ENCODE data around the gene HEYL.

Gene HEYL

GRCh38 chr1:39662861-39663260 lies 23.4 kb upstream of the HEYL start:
- Histone ChIP-seq H3K9ac (ENCODE audit: low read depth, low read length) (no peak overlapping the region), H3K4me3 (ENCODE audit: low read depth, low read length) (no peak overlapping the region), H3K4me1 (ENCODE audit: control insufficient read depth, insufficient read depth, low read length) (no peaks in the 10 kb centered on the region), H3K9me3 (ENCODE audit: control insufficient read depth, insufficient read depth, low read length) (no peaks in the 10 kb centered on the region), H3K36me3 (ENCODE audit: control insufficient read depth, insufficient read depth, low read length) (no peaks in the 10 kb centered on the region), H3K27me3 (ENCODE audit: control insufficient read depth, insufficient read depth, low read length) (peaks cover 88% of the 10 kb centered on the region)

- no peaks in the 10 kb centered on the region for H3K4me1 ChIP-seq (ENCODE audit: control insufficient read depth, insufficient read depth, low read length)
- no peak overlapping the region for H3K9ac ChIP-seq (ENCODE audit: low read depth, low read length)
- H3K4me3 ChIP-seq (ENCODE audit: low read depth, low read length): no peak overlapping the region
- H3K27me3 ChIP-seq (ENCODE audit: control insufficient read depth, insufficient read depth, low read length): peaks cover 77% of the 10 kb centered on the region
- no peaks in the 10 kb centered on the region for H3K9me3 ChIP-seq (ENCODE audit: control insufficient read depth, insufficient read depth, low read length)
- no peaks in the 10 kb centered on the region for H3K36me3 ChIP-seq (ENCODE audit: control insufficient read depth, insufficient read depth, low read length)
These were observed 20.1 kb upstream of the HEYL start for GRCh38 chr1:39659538-39659937.

- Histone ChIP-seq H3K27me3 (ENCODE audit: control insufficient read depth, insufficient read depth, low read length) (peaks cover 80% of the 10 kb centered on the region), H3K9me3 (ENCODE audit: control insufficient read depth, insufficient read depth, low read length) (no peaks in the 10 kb centered on the region), H3K4me1 (ENCODE audit: control insufficient read depth, insufficient read depth, low read length) (no peaks in the 10 kb centered on the region), H3K4me3 (ENCODE audit: low read depth, low read length) (no peak overlapping the region), H3K36me3 (ENCODE audit: control insufficient read depth, insufficient read depth, low read length) (no peaks in the 10 kb centered on the region), H3K9ac (ENCODE audit: low read depth, low read length) (no peak overlapping the region)
These were observed 19.7 kb upstream of the HEYL start for GRCh38 chr1:39659110-39659509.

- no peaks in the 10 kb centered on the region for H3K36me3 ChIP-seq (ENCODE audit: control insufficient read depth, insufficient read depth, low read length)
- H3K4me3 ChIP-seq (ENCODE audit: low read depth, low read length): no peak overlapping the region
- no peak overlapping the region for H3K9ac ChIP-seq (ENCODE audit: low read depth, low read length)
- H3K27me3 ChIP-seq (ENCODE audit: control insufficient read depth, insufficient read depth, low read length): peaks cover 77% of the 10 kb centered on the region
- H3K9me3 ChIP-seq (ENCODE audit: control insufficient read depth, insufficient read depth, low read length): no peaks in the 10 kb centered on the region
- no peaks in the 10 kb centered on the region for H3K4me1 ChIP-seq (ENCODE audit: control insufficient read depth, insufficient read depth, low read length)
These were observed 18.6 kb upstream of the HEYL start for GRCh38 chr1:39657923-39658485.

- peaks cover 72% of the 10 kb centered on the region for H3K27me3 ChIP-seq (ENCODE audit: control insufficient read depth, insufficient read depth, low read length)
- H3K36me3 ChIP-seq (ENCODE audit: control insufficient read depth, insufficient read depth, low read length): no peaks in the 10 kb centered on the region
- no peaks in the 10 kb centered on the region for H3K9me3 ChIP-seq (ENCODE audit: control insufficient read depth, insufficient read depth, low read length)
- no peaks in the 10 kb centered on the region for H3K4me1 ChIP-seq (ENCODE audit: control insufficient read depth, insufficient read depth, low read length)
- no peak overlapping the region for H3K4me3 ChIP-seq (ENCODE audit: low read depth, low read length)
- H3K9ac ChIP-seq (ENCODE audit: low read depth, low read length): no peak overlapping the region
These were observed 18.0 kb upstream of the HEYL start for GRCh38 chr1:39657402-39657801.

GRCh38 chr1:39656391-39656790 lies 16.9 kb upstream of the HEYL start:
- Histone ChIP-seq H3K4me3 (ENCODE audit: low read depth, low read length) (no peak overlapping the region), H3K27me3 (ENCODE audit: control insufficient read depth, insufficient read depth, low read length) (peaks cover 62% of the 10 kb centered on the region)

GRCh38 chr1:39655578-39656268 lies 16.3 kb upstream of the HEYL start:
- H3K9me3 ChIP-seq (ENCODE audit: control insufficient read depth, insufficient read depth, low read length): no peaks in the 10 kb centered on the region
- H3K4me3 ChIP-seq (ENCODE audit: low read depth, low read length): no peak overlapping the region
- no peaks in the 10 kb centered on the region for H3K4me1 ChIP-seq (ENCODE audit: control insufficient read depth, insufficient read depth, low read length)
- H3K9ac ChIP-seq (ENCODE audit: low read depth, low read length): no peak overlapping the region
- peaks cover 57% of the 10 kb centered on the region for H3K27me3 ChIP-seq (ENCODE audit: control insufficient read depth, insufficient read depth, low read length)
- no peaks in the 10 kb centered on the region for H3K36me3 ChIP-seq (ENCODE audit: control insufficient read depth, insufficient read depth, low read length)

More at GRCh38 chr1:39656391-39656790, 16.9 kb upstream of the HEYL start:
- no peaks in the 10 kb centered on the region for H3K9me3 ChIP-seq (ENCODE audit: control insufficient read depth, insufficient read depth, low read length)
- H3K4me1 ChIP-seq (ENCODE audit: control insufficient read depth, insufficient read depth, low read length): no peaks in the 10 kb centered on the region
- no peaks in the 10 kb centered on the region for H3K36me3 ChIP-seq (ENCODE audit: control insufficient read depth, insufficient read depth, low read length)
- no peak overlapping the region for H3K9ac ChIP-seq (ENCODE audit: low read depth, low read length)

- H3K27me3 ChIP-seq (ENCODE audit: control insufficient read depth, insufficient read depth, low read length): peaks cover 50% of the 10 kb centered on the region
- H3K9me3 ChIP-seq (ENCODE audit: control insufficient read depth, insufficient read depth, low read length): no peaks in the 10 kb centered on the region
- no peaks in the 10 kb centered on the region for H3K4me1 ChIP-seq (ENCODE audit: control insufficient read depth, insufficient read depth, low read length)
- no peak overlapping the region for H3K4me3 ChIP-seq (ENCODE audit: low read depth, low read length)
- H3K36me3 ChIP-seq (ENCODE audit: control insufficient read depth, insufficient read depth, low read length): no peaks in the 10 kb centered on the region
- H3K9ac ChIP-seq (ENCODE audit: low read depth, low read length): no peak overlapping the region
These were observed 14.8 kb upstream of the HEYL start for GRCh38 chr1:39654291-39654690.

GRCh38 chr1:39653546-39654031 lies 14.1 kb upstream of the HEYL start:
- H3K4me3 ChIP-seq (ENCODE audit: low read depth, low read length): no peak overlapping the region
- H3K4me1 ChIP-seq (ENCODE audit: control insufficient read depth, insufficient read depth, low read length): no peaks in the 10 kb centered on the region
- H3K9me3 ChIP-seq (ENCODE audit: control insufficient read depth, insufficient read depth, low read length): no peaks in the 10 kb centered on the region
- H3K27me3 ChIP-seq (ENCODE audit: control insufficient read depth, insufficient read depth, low read length): peaks cover 43% of the 10 kb centered on the region
- H3K9ac ChIP-seq (ENCODE audit: low read depth, low read length): no peak overlapping the region
- no peaks in the 10 kb centered on the region for H3K36me3 ChIP-seq (ENCODE audit: control insufficient read depth, insufficient read depth, low read length)

GRCh38 chr1:39652554-39652953 lies 13.1 kb upstream of the HEYL start:
- Histone ChIP-seq H3K9me3 (ENCODE audit: control insufficient read depth, insufficient read depth, low read length) (no peaks in the 10 kb centered on the region), H3K36me3 (ENCODE audit: control insufficient read depth, insufficient read depth, low read length) (no peaks in the 10 kb centered on the region), H3K4me1 (ENCODE audit: control insufficient read depth, insufficient read depth, low read length) (no peaks in the 10 kb centered on the region), H3K27me3 (ENCODE audit: control insufficient read depth, insufficient read depth, low read length) (peaks cover 44% of the 10 kb centered on the region), H3K9ac (ENCODE audit: low read depth, low read length) (no peak overlapping the region), H3K4me3 (ENCODE audit: low read depth, low read length) (no peak overlapping the region)

GRCh38 chr1:39652105-39652504 lies 12.7 kb upstream of the HEYL start:
- H3K4me1 ChIP-seq (ENCODE audit: control insufficient read depth, insufficient read depth, low read length): no peaks in the 10 kb centered on the region
- no peaks in the 10 kb centered on the region for H3K9me3 ChIP-seq (ENCODE audit: control insufficient read depth, insufficient read depth, low read length)
- H3K36me3 ChIP-seq (ENCODE audit: control insufficient read depth, insufficient read depth, low read length): no peaks in the 10 kb centered on the region
- no peak overlapping the region for H3K4me3 ChIP-seq (ENCODE audit: low read depth, low read length)
- H3K27me3 ChIP-seq (ENCODE audit: control insufficient read depth, insufficient read depth, low read length): peaks cover 44% of the 10 kb centered on the region
- H3K9ac ChIP-seq (ENCODE audit: low read depth, low read length): no peak overlapping the region

GRCh38 chr1:39650431-39650830 lies 11.0 kb upstream of the HEYL start:
- H3K9ac ChIP-seq (ENCODE audit: low read depth, low read length): no peak overlapping the region
- no peaks in the 10 kb centered on the region for H3K36me3 ChIP-seq (ENCODE audit: control insufficient read depth, insufficient read depth, low read length)
- H3K4me1 ChIP-seq (ENCODE audit: control insufficient read depth, insufficient read depth, low read length): peaks cover 3% of the 10 kb centered on the region
- peaks cover 37% of the 10 kb centered on the region for H3K27me3 ChIP-seq (ENCODE audit: control insufficient read depth, insufficient read depth, low read length)
- no peak overlapping the region for H3K4me3 ChIP-seq (ENCODE audit: low read depth, low read length)
- no peaks in the 10 kb centered on the region for H3K9me3 ChIP-seq (ENCODE audit: control insufficient read depth, insufficient read depth, low read length)

Measured in iPS-15b (cell line).